ENCODE data around the gene ADARB1.

The ADARB1 gene

GRCh38 chr21:45259206-45259840 is 184.9 kb downstream of the ADARB1 start:
- no peak for DNase-seq (ENCODE audit: low read depth in 2 of 2, low spot score in 1 of 2)

DNA sequence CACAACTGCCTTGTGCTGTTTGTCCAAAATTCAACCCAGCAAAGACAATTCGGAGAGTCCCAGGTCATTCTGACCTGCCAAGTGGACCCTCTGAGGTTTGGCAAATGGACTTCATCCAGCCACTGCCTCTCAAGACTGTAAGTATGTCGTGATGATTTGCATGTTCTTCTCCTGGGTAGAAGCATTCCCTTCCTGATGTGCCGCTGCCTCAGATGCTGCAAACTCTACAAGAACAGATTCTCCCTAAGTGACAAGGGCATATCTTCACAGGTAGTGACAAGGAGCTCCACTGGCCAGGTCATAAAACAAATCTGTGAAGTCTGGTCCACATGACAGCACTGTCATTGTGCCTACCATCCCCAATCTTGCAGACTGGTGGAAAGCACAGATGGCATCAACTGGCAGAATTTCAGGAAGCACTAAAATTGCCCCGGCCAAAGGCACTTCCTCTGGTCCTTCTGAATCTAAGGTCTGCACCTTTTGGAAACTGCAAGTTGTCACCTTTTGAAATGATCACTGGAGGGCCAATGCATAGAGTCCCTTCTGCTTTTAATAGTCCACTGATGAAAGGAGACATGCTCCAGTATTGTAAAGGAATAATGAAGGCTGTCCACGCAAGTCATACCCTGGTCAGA is 185.9 kb downstream of the ADARB1 start:
- DNase-seq (ENCODE audit: low read depth in 2 of 2, low spot score in 1 of 2) = no peak

GRCh38 chr21:45261093-45261492 is 186.7 kb downstream of the ADARB1 start:
- no peak for DNase-seq (ENCODE audit: low read depth in 2 of 2, low spot score in 1 of 2)

DNA sequence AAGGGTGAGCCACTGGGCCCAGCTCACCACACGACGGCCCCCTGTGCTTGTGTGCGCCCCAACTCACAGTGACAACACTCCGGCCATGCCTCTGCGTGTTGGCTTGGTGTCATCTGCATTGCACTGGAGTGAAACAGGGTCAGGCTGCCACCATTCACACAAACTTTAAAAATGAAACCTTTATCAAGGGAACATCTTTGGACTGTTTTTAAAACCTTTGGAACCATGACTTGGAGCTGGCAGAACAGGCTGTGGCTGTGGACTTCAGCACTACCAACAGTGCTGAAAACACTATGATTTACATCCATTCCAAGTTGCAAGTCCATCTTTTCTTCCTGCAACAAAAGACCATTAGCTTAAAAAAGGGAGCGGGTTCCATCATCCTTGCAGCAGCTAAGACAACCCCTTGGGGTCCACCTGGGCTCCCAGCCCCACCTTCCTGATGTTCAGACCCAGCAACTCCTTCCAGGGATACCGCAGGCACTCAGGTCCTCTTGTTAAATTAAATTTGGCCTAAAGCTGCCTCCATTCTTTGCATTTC is 187.7 kb downstream of the ADARB1 start:
- no peak for DNase-seq (ENCODE audit: low read depth in 2 of 2, low spot score in 1 of 2)

DNA sequence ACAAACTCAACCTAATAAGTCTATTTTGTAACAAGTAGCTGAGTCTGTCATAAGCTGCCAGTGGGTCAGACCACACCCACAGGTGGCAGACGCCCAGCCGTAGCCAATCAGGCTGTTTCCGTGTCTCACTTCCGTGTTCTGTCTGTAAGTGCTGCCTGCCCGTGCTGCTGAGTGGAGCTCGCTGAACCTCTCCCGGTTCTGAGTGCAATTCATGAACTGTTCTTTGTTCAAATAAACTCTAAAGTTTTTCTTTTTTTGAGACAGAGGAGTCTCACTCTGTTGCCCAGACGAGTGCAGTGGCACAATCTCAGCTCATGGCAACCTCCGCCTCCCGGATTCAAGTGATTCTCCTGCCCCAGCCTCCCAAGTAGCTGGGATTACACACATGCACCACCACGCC is 188.2 kb downstream of the ADARB1 start:
- no peak for DNase-seq (ENCODE audit: low read depth in 2 of 2, low spot score in 1 of 2)

DNA sequence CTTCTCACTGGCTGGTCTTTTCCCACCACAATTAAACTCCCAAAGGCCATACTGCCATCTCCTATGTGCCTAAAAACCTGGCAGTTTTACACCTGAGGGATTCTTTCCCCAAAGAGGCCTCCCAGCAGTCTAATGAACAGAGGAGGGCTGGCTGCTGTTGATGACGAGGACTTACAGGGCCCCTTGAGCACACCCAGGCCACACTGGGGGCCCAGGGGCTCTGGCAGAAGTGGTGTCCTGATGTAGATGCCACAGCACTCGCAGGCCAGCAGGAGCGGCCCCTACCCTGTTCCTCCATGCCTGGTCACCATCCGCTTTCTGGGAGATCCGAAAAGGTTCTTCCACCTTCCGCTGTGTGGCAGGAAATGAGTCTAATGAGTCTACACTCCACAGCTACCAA is 189.2 kb downstream of the ADARB1 start:
- DNase-seq (ENCODE audit: low read depth in 2 of 2, low spot score in 1 of 2) = no peak

DNA sequence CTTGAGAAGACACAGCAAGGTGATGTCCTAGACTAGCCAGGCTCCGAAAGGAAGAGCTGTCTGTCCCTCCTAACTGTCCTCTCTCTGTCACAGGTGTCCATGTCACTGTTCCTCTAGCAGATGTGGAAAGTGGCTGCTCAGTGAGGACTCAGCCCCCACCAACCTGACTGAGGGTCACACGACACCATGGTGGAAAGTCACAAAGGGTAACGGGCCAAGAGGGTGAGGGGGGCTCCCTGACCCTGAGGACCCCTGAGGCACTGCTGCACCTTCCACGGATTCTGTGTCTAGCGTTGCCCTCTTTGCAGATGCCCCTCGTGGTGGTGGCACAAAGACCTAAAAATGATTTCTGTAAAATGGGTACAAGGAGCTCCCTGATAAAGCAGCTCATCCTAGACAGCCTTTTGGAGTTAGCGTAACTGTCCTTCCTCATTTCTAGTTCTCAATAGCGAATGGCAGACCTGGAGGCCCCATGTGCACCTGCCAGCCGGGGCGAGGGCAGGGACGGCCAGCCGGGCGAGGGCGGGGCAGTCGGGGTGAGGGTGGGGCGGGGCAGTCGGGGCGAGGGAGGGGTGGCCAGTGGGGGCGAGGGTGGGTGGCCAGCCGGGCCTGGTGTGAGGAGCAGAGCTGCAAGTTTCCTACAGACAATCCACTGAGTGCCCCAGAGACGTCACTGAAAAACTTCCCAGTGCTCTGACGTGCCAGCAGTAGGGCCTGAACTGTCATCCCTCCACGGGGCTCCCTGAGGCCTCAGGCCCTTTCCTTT is 189.9 kb downstream of the ADARB1 start:
- no peak for DNase-seq (ENCODE audit: low read depth in 2 of 2, low spot score in 1 of 2)

DNA sequence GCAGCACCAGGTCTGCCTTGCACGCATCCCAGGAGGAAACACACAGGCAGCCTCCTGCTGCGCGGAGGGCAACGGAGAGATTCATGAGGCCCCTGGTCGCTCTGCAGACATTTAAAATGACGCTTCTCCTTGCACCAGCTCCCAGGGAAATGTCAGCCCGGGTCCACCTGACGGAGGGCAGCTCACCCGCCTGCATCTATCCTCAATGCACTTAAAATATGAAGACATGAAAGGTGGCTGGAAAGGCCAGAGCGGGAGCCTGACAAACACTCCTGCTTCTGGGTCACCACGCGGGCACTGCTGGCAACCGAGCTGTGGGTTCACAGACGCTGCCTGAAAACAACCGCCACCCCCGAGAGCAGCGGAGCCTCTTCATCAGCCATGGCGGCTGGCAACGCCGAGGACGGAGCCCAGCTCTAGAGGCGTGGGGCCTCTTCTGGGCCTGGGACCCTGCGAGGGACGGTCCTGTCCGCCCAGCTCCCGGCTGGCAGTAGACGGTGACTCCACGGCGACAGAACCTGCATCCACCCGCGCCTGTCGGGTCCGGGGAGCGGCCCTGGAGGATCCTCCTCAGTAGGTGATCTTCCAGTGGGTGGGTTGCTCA is 190.6 kb downstream of the ADARB1 start:
- DNase-seq (ENCODE audit: low read depth in 2 of 2, low spot score in 1 of 2) = no peak

DNA sequence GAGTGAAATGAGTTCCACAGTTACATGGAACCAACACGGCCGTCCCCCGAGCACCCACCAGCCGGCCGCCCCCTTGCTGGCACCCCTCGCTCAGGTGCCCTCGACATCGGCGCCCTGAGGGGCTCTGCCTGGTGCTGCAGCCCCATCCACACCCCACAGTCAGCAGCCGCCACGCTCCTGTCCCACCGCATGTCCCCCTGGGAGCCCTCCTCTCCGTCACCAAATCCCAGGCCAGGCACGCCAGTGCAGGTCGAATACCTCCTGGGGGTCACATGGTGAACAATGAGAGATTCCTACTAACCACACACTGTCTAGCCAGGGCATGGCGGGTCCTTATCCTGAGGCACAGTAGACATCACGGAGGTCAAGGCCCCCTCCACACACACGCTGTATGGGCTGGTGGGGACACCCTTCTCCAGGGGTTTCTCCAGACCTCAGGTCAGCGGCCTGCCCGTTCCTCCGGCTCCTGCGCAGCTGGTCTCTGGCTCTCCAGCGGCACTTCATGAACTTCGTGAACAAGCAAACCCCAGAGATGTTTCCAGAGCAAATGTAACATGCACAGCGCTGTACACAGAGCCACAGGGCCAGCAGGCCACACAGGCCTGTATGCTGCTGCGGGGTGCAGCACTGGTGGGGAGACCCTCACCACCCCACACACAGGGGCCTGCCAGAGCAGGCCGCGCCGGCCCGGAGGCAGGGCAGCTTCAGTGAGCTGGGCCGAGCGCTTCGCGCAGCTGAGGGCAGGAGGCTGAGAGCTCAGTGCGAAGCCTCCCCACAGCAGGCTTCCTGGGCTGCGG is 191.5 kb downstream of the ADARB1 start:
- DNase-seq (ENCODE audit: low read depth in 2 of 2, low spot score in 1 of 2) = no peak

DNA sequence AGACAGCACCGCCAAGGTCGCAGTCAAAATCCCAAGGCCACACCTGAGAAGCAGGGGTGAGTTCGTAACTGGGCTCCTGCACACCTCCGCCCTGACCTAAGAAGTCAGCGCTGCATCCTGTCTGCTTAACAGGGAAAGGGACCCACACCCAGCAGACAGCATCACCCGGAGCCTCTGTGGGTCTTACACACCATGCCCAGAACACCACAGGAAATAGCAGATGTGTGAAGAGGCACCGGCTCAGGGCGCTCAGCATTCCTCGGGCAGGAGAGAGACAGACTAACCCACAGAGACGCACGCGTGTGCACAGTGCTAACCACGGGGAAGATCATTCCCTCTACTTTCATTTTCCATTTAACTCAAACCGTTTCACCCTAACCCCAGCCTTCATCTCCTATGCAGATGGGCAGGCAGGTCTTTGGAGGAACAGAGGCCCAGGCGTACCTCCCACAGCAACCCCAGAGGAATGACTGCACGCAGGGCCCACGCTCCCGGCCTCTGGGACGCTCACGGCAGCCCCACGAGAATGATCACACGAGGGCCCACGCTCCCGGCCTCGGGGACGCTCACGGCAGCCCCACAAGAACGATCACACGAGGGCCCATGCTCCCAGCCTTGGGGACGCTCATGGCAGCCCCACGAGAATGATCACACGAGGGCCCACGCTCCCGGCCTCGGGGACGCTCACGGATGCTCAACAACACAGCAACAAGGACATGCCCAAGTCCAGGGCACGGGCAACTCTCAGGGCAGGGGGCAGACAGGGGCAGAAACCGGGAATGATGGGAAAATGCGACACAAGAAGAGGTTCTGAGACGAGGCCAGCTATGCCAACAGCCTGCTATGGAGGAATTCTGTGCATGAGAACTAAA is 192.4 kb downstream of the ADARB1 start:
- DNase-seq (ENCODE audit: low read depth in 2 of 2, low spot score in 1 of 2) = peak in 1 of 2 donors; percentile 31

DNA sequence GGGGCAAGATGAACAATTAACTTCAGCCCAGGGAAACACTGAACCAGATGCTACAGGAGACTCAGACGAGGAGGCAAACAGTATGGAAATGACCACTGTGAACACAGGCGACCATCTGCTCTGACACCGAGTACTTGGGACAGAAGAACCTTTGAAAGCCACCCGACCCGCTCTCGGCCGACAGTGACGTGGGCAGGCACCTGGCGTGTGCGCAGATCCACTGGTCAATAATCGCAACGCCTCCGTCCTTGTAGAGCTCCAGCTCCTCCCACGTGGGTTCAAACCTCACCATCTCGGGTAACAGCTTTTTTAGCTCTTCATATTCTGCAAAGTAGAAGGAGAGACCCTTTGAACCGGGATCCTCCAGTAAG is 193.0 kb downstream of the ADARB1 start:
- DNase-seq (ENCODE audit: low read depth in 2 of 2, low spot score in 1 of 2) = no peak

- no peak for DNase-seq (ENCODE audit: low read depth in 2 of 2, low spot score in 1 of 2)
Observed at GRCh38 chr21:45269861-45270260, 195.5 kb downstream of the ADARB1 start.

DNA sequence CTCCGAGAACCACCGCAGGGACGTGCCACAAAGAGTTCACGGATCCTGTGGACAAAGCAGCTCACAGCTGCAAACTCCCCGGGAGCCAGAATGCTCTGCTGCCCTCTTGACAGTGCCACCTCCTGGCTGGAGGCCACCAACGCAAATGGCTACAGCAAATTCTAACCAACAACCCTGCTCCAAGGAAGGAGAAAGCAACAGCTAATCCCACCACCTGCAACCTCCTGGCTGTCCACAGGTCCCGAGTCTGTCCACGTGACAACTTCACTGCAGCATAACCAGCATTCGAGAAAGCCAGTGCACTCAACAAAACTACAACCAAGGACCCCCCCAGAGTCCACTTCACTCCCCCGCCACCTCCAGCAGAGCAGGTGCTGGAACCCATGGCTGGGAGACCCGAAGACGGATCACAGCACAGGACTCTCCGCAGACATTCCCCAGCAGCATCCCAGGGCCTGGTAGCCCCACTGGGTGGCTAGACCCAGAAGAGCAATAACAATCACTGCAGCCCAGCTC is 196.0 kb downstream of the ADARB1 start:
- DNase-seq (ENCODE audit: low read depth in 2 of 2, low spot score in 1 of 2) = no peak

All from stimulated activated CD8-positive, alpha-beta memory T cell treated with anti-CD3 and anti-CD28 coated beads, Interleukin-4, amount 100 ng/mL, for 4 hours (primary cell).